Stimulated activated CD8-positive, alpha-beta memory T cell treated with anti-CD3 and anti-CD28 coated beads, Interleukin-4, amount 100 ng/mL, for 24 hours (primary cell): ENCODE results near the gene RPL11.
"Not testable (repeated sequence)": the region's sequence is repeated elsewhere in the genome, so short reads cannot be mapped to it uniquely, and the experiment has no call there.

Experiments used
- DNase-seq: peaks from one replicate; pipeline ENCODE4 v3.0.0-alpha.2; 2020; ENCODE audit warnings: low read depth

Gene RPL11

DNA sequence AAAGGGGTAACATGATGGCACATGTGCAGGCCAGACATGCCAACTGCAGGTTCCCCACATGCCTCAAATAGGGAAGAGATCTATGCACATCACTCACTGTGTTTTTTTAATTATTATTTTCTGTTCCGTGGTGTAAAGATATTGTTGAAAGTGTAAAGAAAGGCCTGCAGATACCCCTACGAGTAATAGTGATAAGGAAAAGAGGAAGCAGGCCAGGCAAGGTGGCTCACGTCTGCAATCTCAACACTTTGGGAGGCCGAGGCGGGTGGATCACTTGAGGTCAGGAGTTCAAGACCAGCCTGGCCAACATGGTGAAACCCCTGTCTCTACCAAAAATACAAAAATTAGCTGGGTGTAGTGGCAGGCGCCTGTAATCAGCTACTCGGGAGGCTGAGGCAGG lies 6.4 kb upstream of the RPL11 start:
- not testable (repeated sequence) for DNase-seq

GRCh38 chr1:23687680-23688079 lies 3.9 kb upstream of the RPL11 start:
- not testable (repeated sequence) for DNase-seq

DNA sequence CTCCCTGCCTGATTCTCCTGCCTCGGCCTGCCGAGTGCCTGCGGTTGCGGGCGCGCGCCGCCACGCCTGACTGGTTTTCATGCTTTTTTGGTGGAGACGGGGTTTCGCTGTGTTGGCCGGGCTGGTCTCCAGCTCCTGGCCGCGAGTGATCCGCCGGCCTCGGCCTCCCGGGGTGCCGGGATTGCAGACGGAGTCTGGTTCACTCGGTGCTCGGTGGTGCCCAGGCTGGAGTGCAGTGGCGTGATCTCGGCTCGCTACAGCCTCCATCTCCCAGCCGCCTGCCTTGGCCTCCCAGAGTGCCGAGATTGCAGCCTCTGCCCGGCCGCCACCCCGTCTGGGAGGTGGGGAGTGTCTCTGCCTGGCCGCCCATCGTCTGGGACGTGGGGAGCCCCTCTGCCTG lies 3.3 kb upstream of the RPL11 start:
- not testable (repeated sequence) for DNase-seq

GRCh38 chr1:23692308-23692871 lies 784 bp downstream of the RPL11 start:
- no peak for DNase-seq

GRCh38 chr1:23693599-23693998 lies 2.0 kb downstream of the RPL11 start:
- no peak for DNase-seq

- DNase-seq, result no peak
Measured at GRCh38 chr1:23694371-23694770, 2.8 kb downstream of the RPL11 start.

GRCh38 chr1:23695667-23696066 lies 4.1 kb downstream of the RPL11 start:
- no peak for DNase-seq

- DNase-seq, result no peak
Measured at GRCh38 chr1:23696335-23696989, 4.9 kb downstream of the RPL11 start.

GRCh38 chr1:23698466-23698865 lies 6.9 kb downstream of the RPL11 start:
- DNase-seq, result no peak

DNA sequence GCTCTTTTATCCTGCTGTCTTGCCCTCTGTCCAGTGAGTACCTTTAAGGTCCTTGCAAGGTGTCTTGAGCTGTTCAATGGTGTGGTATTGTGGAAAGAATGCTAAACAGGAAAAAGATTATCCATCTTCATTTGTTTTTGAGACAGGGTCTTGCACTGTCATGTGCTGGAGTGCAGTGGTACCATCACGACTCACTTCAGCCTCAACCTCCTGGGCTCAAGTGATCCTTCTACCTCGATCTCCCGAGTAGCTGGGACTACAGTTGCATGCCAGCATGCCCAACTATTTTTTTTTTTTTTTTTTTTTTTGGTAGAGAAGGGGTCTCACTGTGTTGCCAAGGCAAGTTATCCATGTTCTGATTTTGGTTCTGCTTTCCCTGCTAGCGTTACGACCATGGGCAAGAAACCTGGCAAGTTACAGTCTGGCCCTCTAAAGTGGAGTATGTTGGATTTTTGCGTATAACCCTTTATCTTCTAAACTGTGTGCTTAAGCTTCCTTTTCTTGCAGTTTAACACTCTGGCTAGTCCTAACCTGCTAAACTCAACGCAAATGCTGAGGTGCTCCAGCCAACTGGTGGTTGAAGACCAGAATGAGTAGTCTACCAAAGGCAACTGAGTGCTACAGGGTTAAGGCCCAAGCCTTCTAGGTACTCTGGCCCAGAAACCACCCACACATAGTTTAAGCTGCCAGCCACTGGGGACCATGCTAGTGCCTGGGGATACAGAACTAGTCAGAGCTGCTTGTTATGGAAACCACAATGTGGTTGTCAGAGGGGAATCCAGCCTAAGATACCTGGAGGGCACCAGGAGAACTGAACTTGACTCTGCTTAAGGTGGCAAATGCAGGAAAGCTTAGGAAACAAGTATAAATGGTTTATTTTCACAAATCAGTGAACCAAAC lies 7.9 kb downstream of the RPL11 start:
- peak; percentile 7 for DNase-seq

- DNase-seq, result no peak
Measured at GRCh38 chr1:23701310-23701709, 9.7 kb downstream of the RPL11 start.

DNA sequence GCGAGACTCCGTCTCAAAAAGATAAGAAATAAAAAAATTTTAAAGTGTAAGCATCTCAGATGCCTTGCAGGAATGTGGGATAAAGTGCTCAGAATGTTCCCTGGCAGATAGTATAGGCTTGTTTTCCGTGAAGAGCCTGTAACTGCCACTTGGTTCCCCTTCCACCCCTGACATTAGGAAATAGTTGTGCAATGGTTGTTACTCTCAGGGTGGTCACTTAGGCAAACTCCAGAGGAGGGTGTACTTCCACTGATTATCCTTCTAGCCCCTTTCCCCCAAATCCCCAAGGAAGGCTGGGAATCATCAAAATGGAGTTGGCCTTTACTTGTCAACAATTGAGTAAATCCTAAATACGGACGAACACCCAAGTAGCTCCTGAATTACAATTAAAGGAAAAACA lies 10.4 kb downstream of the RPL11 start:
- no peak for DNase-seq

DNA sequence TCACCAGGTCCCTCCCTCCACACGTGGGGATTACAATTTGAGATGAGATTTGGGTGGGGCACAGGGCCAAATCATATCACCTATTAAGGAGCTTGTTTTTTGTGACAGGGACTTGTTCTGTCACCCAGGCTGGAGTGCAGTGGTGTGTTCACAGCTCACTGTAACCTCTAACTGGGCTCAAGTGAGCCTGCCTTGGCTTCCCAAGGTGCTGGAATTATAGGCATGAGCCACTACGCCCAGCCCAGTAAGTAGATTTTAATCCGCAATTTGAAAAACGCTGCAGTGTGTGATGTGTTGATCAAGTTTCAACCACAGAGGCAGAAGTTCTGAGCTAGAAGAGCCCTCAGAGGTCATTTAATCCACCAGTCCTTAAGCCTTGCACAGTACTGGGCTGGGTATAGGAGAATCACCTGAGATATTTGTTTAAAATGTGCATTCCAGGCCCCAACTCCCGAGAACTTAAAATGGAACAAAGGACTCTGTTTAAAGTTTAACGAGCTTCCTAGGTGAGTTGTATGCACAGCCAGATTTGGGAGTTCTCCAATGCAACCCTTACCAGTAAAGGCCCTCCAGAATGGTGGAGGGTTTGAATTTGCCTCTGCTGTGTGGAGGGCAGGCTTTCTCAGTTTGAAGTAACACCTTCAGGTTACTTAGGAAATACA lies 13.4 kb downstream of the RPL11 start:
- DNase-seq, result no peak

- DNase-seq, result no peak
Measured at GRCh38 chr1:23709229-23709628, 17.6 kb downstream of the RPL11 start.

GRCh38 chr1:23718482-23718881 lies 26.9 kb downstream of the RPL11 start:
- DNase-seq, result no peak

GRCh38 chr1:23719162-23719820 lies 27.7 kb downstream of the RPL11 start:
- no peak for DNase-seq

DNA sequence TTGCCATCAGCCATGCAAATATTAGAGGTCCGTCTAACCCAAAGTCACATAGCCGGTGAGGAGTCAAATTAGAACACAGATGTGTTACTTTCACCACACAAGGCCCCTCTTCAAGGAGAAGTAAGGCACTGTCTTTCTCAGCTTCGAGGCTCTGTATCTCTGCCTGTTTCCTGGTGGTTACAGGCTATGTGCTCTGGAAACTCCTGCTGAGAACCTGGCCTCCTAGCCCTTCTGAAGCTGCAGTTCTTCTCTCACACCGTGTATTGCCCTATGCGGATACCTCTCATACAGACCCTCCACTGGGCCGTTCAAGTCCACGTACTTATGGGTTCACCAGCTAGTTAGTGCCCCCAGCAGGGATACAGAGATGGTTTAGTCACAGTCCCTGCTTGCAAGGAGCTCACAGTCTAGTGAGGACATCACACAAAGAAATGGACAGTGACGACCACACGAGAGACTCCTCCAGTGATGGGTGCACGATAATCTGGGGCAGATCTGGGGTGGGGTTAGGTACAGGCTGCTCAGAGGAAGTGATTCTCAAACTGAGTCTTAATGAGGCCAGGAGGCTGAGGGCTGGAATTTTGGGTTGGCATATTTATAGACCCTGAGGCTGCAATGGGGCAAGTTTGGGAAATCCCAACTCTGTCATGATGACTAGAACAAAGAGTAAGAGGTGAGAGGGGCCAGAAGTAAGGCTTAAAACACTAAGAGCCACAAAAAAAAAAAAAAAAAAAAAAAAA lies 28.8 kb downstream of the RPL11 start:
- no peak for DNase-seq

- DNase-seq, result no peak
Measured at GRCh38 chr1:23722652-23723051, 31.0 kb downstream of the RPL11 start.

DNA sequence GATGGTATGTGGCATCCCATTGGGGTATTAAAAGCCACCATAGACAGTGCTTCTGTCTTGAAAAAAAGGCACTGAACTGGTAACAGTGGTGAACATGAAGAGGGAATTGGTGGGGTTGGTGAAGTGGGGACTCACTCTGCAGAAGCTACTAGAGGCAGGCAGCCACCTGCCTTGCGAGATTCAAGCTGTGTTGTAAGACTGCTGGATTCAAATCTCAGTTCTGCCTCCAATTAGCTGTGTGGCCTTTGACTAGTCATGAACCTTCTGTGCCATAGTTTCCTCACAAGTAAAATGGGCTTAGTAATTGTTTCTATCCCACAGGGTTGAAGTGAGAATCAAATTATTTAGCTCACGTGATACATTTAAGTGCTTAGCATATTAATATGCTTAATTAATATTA lies 35.1 kb downstream of the RPL11 start:
- no peak for DNase-seq

DNA sequence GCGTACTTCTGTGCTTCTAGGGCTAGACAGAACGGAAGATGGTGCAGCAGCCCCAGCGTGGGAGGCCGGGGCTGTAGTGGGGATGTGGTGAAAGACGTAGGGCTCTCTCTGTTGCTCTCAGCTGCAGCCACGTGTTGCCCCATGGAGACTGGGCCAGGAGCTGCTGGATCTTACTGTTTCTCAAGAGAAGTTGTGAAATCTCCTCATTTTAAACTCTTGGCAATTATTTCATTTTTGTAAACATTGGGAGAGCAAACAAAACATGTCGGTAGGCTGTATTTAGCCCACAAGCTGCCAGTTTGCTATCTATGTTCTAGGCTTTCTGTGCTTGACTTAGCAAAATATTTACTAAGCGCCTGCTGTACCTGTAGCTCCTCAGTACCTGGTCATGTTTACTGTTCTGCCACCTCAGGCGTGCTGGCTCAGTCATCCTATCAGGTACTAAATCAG lies 35.8 kb downstream of the RPL11 start:
- DNase-seq, result no peak
